Neuronal stem cell (in vitro differentiated cells): ENCODE measurements around the gene HSPG2.

Source experiments
- DNase-seq: peaks from one replicate; pipeline ENCODE4 v3.0.0-alpha.2; 2013; ENCODE audit warnings: low spot score
- H2AFZ ChIP-seq: one replicate; pipeline ENCODE4 v1.6.1; 2013; ENCODE audit warnings: mild to moderate bottlenecking, low read length, inconsistent platforms
- H2AK5ac ChIP-seq: 2 replicates; pipeline ENCODE4 v1.6.1; 2013; ENCODE audit warnings: low read depth, mild to moderate bottlenecking, inconsistent platforms, low read length, moderate library complexity, mixed read lengths
- H2BK120ac ChIP-seq: 2 replicates; pipeline ENCODE4 v1.6.1; 2013; ENCODE audit warnings: low read depth, mild to moderate bottlenecking, inconsistent platforms, low read length, moderate library complexity, mixed read lengths
- H2BK12ac ChIP-seq: one replicate; pipeline ENCODE4 v1.6.1; 2013; ENCODE audit warnings: low read length, inconsistent platforms
- H2BK15ac ChIP-seq: 2 replicates; pipeline ENCODE4 v1.6.1; 2013; ENCODE audit warnings: mild to moderate bottlenecking, low read length, inconsistent platforms, mixed read lengths
- H2BK5ac ChIP-seq: one replicate; pipeline ENCODE4 v1.6.1; 2013; ENCODE audit warnings: inconsistent platforms, mild to moderate bottlenecking, low read length, moderate library complexity
- H3K14ac ChIP-seq: one replicate; pipeline ENCODE4 v1.6.1; 2013; ENCODE audit warnings: low read length, inconsistent platforms
- H3K18ac ChIP-seq: 2 replicates; pipeline ENCODE4 v1.6.1; 2013; ENCODE audit warnings: low read length, inconsistent platforms
- H3K23ac ChIP-seq: 2 replicates; pipeline ENCODE4 v1.6.1; 2013; ENCODE audit warnings: low read depth, mild to moderate bottlenecking, mixed read lengths, low read length, inconsistent platforms; ENCODE audit not compliant: poor library complexity
- H3K27ac ChIP-seq: replicated peaks from 3 replicates; pipeline ENCODE4 v1.5.1; 2013; ENCODE audit warnings: low read length, inconsistent platforms
- H3K27me3 ChIP-seq, 3 experiments: 2 replicates each; pipeline ENCODE4 v1.6.1; 2013; ENCODE audit warnings: low read length in 3 of 3, mild to moderate bottlenecking in 2 of 3, inconsistent platforms in 1 of 3, low read depth in 1 of 3, mixed read lengths in 1 of 3, moderate library complexity in 1 of 3; ENCODE audit not compliant: control insufficient read depth in 3 of 3, insufficient read depth in 3 of 3
- H3K36me3 ChIP-seq, 2 donors: replicated peaks in 1 of 2; 2 replicates each; pipeline ENCODE4 v1.6.1; 2013; ENCODE audit warnings: low read length in 2 of 2; ENCODE audit not compliant: control insufficient read depth in 2 of 2, insufficient read depth in 2 of 2
- H3K4ac ChIP-seq: 2 replicates; pipeline ENCODE4 v1.6.1; 2013; ENCODE audit warnings: inconsistent platforms, mild to moderate bottlenecking, low read length, moderate library complexity
- H3K4me1 ChIP-seq, 2 donors: 1 replicate in 1 of 2; 2 replicates in 1 of 2; pipeline ENCODE4 v1.6.1; 2013; ENCODE audit warnings: low read length in 2 of 2, low read depth in 1 of 2; ENCODE audit not compliant: control insufficient read depth in 2 of 2, insufficient read depth in 1 of 2
- H3K4me2 ChIP-seq: one replicate; pipeline ENCODE4 v1.6.1; 2013; ENCODE audit warnings: mild to moderate bottlenecking, low read length, inconsistent platforms; ENCODE audit not compliant: insufficient read depth, poor library complexity, severe bottlenecking
- H3K4me3 ChIP-seq, 2 donors: 2 replicates each; pipeline ENCODE4 v1.5.1; 2013; ENCODE audit warnings: low read length in 2 of 2, mild to moderate bottlenecking in 2 of 2, inconsistent platforms in 1 of 2, moderate library complexity in 1 of 2
- H3K79me1 ChIP-seq: one replicate; pipeline ENCODE4 v1.6.1; 2013; ENCODE audit warnings: low read depth, mild to moderate bottlenecking, inconsistent platforms, low read length, moderate library complexity
- H3K9ac ChIP-seq: one replicate; pipeline ENCODE4 v1.6.1; 2013; ENCODE audit warnings: mild to moderate bottlenecking, low read depth, low read length, inconsistent platforms; ENCODE audit not compliant: poor library complexity
- H3K9me3 ChIP-seq, 2 donors: replicated peaks in 1 of 2; 2 replicates each; pipeline versions ENCODE3 to v1.6.1; 2013; ENCODE audit warnings: low read length in 2 of 2, mild to moderate bottlenecking in 2 of 2, inconsistent platforms in 1 of 2, low read depth in 1 of 2, mixed read lengths in 1 of 2, moderate library complexity in 1 of 2; ENCODE audit not compliant: control insufficient read depth in 2 of 2, insufficient read depth in 1 of 2
- H4K8ac ChIP-seq: one replicate; pipeline ENCODE4 v1.6.1; 2013; ENCODE audit warnings: low read depth, mild to moderate bottlenecking, inconsistent platforms, low read length, moderate library complexity
- H4K91ac ChIP-seq: one replicate; pipeline ENCODE4 v1.6.1; 2013; ENCODE audit warnings: low read length, low read depth, mild to moderate bottlenecking, inconsistent platforms; ENCODE audit not compliant: poor library complexity
- WGBS, 2 donors: extraction: QIAGEN DNeasy Blood & Tissue Kit; methylation state at CpG; one replicate each; pipeline ENCODE4 v1.1.7; 2013; ENCODE audit warnings: missing lambda C conversion rate in 2 of 2, mixed read lengths in 1 of 2; ENCODE audit not compliant: insufficient read length in 2 of 2, insufficient replicate concordance in 1 of 2; ENCODE audit errors: extremely low coverage in 2 of 2; 5-methylcytosine and 5-hydroxymethylcytosine counted together

Gene HSPG2

GRCh38 chr1:21773585-21773984 lies 163.5 kb downstream of the HSPG2 start:
- Histone ChIP-seq H3K4me2 (no peak overlapping the region), H2BK120ac (no peak overlapping the region), H3K4me3 (no peak overlapping the region), H2BK12ac (no peak overlapping the region), H4K91ac (no peak overlapping the region), H2AK5ac (no peak overlapping the region), H3K4ac (no peak overlapping the region), H3K27me3 (no peaks in the 10 kb centered on the region), H3K9me3 (peaks cover 0 to 13% of the 10 kb centered on the region in 2 donors), H3K79me1 (peaks cover 1% of the 10 kb centered on the region), H2BK5ac (no peak overlapping the region), H3K27ac (no peak overlapping the region), H3K23ac (no peak overlapping the region), H4K8ac (no peak overlapping the region), H2AFZ (no peak overlapping the region), H3K18ac (no peak overlapping the region), H3K4me1 (no peaks in the 10 kb centered on the region), H3K9ac (no peak overlapping the region), H2BK15ac (no peak overlapping the region), H3K14ac (no peak overlapping the region), H3K36me3 (peaks cover 0 to 11% of the 10 kb centered on the region in 2 donors)
- no CpG with 5 or more reads among the region's 3 CpGs for WGBS, 2 donors
- DNase-seq = no peak
